GM19099 (cell line): ENCODE data around the gene MB21D2.

Source experiments
- POLR2A ChIP-seq: IDR thresholded peaks from 3 replicates; pipeline ENCODE4 v1.6.1; 2011; ENCODE audit warnings: low read depth; ENCODE audit not compliant: insufficient read length; ENCODE audit errors: extremely low read depth

MB21D2 gene

GRCh38 chr3:192887047-192887446 is 30.6 kb downstream of the MB21D2 start:
- TF ChIP-seq POLR2A: no peak

DNA sequence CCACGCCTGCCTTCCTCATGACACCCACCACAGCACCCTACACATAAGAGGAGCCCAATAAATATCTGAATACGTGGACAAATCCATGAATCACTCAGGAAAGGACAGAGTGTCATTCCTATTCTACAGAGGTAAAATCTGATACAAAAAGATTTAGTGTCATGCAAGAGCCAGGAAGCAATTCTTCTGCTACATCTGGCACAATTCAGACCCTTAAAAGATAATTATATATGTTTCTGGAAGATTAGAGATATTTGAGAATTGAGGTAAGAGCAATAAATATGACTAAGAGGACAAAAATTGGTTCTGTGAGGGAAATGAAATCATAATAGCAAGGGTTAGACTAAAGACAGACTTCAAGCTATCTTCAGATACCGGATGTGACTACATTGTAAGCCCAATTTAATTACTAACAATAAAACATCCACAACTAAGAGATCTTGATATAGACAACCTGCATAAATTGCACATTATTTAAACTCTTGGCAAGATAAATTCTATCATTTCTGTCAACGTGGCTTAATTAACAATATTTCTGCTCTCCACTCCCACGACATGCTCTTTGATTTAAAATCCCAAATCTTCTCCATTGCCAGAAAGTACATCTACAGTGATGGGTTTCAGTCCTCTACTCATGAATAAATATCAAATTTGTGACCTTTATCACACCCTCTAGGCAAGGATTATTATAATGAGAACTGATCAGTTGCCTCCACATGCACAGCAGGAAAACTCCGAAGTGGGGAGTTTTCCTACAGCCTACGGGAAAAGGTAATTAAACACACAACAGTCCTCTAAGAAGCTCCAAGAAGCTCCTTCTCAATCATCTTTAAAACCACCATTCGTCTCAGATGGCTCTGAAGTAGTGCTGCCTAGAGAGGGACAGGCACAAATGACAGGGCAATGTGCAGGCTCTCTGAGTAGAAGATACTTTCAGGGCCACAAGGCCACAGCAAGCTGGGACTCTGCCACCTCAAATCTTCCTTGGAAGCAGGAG is 32.6 kb downstream of the MB21D2 start:
- no peak for TF ChIP-seq POLR2A

GRCh38 chr3:192883512-192883911 is 34.1 kb downstream of the MB21D2 start:
- TF ChIP-seq POLR2A: no peak

- TF ChIP-seq POLR2A: no peak
These were observed 36.4 kb downstream of the MB21D2 start for GRCh38 chr3:192881159-192881786.

GRCh38 chr3:192880313-192880712 is 37.3 kb downstream of the MB21D2 start:
- no peak for TF ChIP-seq POLR2A

GRCh38 chr3:192879346-192880031 is 38.2 kb downstream of the MB21D2 start:
- no peak for TF ChIP-seq POLR2A

- TF ChIP-seq POLR2A: no peak
These were observed 41.6 kb downstream of the MB21D2 start for GRCh38 chr3:192875971-192876565.

DNA sequence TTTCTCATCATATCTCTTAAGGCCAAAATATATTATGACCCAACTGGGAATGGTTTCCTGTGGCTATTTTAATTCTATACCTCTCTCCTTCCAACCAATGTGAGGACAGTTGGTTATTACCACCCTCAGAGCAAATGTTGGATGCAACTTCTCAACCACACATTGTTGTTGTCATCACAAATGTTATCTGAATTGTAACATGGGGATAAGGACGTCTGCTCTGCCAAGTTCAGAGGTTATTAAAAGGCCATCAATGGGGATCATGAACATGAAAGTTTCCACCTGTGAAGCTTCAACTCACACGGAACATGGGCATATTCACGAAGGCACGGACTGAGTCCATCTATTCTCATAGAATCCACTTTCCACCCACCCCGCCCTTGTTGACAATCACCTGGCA is 46.8 kb downstream of the MB21D2 start:
- no peak for TF ChIP-seq POLR2A

- TF ChIP-seq POLR2A: no peak
These were observed 48.3 kb downstream of the MB21D2 start for GRCh38 chr3:192869131-192870031.

- TF ChIP-seq POLR2A: no peak
These were observed 50.0 kb downstream of the MB21D2 start for GRCh38 chr3:192867645-192868044.

DNA sequence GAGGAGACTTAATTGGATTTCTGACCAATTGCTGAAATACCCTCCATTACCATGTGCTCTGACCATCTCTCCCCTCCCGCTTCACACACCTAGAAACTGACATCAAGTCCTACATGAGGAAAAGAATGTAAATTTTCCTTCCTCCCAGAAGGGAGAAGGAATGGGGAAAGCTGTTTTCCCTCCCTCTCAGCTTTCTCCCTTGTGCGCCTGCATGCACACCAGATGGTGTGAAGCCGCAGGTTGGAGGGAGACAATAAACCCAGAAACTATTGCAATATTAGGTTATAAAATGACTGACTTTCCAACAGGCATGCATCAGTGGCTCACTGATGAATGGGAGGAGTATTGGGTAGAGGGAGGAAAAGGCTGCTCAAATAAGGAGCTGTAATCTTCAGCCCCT is 50.9 kb downstream of the MB21D2 start:
- TF ChIP-seq POLR2A: no peak

DNA sequence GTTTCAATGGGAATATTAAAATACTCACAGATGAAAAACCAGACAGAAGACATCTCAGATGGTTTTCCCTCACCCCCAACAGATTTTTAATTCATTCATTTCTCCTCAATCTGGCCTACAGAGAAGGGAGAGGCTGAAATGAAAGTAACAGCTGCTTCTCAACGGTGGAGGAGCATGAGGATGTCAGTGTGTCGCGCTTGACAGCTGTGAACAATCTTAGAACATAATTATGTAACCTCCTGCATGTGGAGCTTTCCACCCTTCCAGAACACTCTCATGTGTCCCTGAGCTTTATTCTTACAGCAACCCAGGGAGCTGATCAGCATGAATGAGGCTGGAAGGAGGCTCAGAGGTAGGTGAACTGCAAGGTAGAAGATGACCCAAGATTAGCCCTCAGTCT is 52.7 kb downstream of the MB21D2 start:
- no peak for TF ChIP-seq POLR2A

GRCh38 chr3:192863091-192863420 is 54.6 kb downstream of the MB21D2 start:
- no peak for TF ChIP-seq POLR2A

DNA sequence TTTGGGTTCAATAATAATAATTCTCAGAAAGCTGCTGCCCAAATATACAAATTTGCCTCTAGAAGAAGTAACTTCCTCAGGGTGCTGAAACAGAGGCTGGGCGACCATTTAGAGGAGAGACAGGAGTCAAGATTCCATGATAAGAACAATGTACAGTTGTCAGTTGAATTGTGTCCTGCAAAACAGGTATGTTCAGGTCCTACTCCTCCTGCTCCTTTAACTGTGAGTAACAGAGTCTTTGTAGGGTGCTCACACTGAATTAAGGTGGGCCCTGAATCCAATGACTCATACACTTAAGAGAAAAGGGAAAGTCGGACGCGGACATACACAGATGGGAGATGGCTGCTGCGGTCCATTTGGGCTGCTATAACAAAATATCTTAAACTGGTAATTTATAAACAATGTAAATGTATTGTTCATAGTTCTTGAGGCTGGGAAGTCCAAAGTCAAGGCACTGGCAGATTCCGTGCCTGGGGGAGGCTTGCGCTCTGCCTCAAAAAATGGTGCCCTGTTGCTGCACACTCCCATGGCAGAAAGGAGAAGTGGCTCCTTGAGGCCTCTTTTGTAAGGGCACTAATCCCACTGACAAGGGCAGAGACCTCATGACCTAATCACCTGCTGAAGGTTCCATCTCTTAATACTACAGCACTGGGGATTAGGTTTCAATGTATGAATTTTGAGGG is 55.1 kb downstream of the MB21D2 start:
- no peak for TF ChIP-seq POLR2A
